Skin epidermis (tissue), 12 donors: ENCODE data around the gene PDIA6.
"Not testable (repeated sequence)": the region's sequence is repeated elsewhere in the genome, so short reads cannot be mapped to it uniquely, and the experiment has no call there.

Source experiments
- H3K27ac ChIP-seq, 21 experiments: fragments of 200-600 bp; sonication (generic) in 11 of 21; one replicate each; pipeline ENCODE4 v1.5.0; 2020; ENCODE audit warnings: mild to moderate bottlenecking in 3 of 21, inconsistent platforms in 2 of 21, moderate library complexity in 2 of 21
- H3K4me3 ChIP-seq, 7 experiments: fragments of 200-600 bp; sonication (generic) in 2 of 7; one replicate each; pipeline ENCODE4 v1.5.0; 2020; ENCODE audit warnings: inconsistent platforms in 2 of 7, mild to moderate bottlenecking in 2 of 7, moderate library complexity in 1 of 7

Gene PDIA6

DNA sequence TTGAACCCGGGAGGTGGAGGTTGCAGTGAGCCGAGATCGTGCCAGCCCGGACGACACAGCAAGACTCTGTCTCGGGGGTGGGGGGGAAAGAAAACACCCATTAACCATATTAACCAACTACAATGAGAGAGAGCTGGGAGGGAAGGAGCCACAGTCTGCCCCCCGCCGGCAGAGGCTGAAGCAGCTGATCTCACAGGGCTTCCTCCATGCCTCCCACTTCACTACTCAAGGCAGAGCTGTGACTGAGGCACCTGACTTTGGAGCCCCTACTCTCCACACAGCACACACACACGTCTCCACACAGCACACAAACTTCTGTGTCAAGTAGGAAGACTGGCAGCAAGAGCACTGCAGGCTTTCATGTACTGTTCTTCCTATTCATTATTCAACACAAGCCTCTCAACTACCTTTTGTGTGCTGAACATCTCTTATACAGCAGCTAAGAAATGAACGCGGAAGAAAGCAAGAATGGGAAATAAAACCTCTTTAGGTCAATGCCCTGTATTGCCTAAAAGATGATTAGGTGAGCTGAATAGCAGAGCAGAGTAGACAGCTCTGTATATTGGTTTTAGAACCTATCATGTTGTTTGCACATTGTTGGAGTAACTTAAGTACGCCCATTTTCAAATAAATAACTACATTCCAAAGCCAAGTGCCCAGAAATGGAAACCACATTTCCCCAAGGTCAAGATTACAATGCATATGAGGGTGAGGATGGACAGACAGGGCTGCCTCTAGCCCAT lies 26.2 kb downstream of the PDIA6 start:
- H3K27ac ChIP-seq = no peak overlapping the region
- H3K4me3 ChIP-seq = no peak overlapping the region

DNA sequence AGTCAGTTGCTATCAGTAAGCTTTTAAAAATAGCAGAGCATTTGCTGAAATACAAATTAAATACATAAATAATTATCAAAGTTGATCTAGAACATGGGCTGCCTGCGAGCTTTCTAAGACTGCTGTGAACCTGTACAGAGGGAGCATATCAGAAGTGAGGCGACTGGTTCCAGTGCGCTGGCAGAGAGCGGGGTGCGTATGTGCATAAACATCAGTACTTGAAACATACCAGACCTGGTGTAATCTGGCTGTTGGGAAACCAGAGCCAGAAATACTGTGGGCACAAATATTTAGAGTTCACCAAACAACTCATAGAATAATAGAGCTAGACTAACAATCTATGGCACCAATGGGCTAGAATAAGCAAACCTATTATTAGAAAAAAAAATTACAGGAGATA lies 27.3 kb downstream of the PDIA6 start:
- H3K27ac ChIP-seq = no peak overlapping the region
- H3K4me3 ChIP-seq = no peak overlapping the region

DNA sequence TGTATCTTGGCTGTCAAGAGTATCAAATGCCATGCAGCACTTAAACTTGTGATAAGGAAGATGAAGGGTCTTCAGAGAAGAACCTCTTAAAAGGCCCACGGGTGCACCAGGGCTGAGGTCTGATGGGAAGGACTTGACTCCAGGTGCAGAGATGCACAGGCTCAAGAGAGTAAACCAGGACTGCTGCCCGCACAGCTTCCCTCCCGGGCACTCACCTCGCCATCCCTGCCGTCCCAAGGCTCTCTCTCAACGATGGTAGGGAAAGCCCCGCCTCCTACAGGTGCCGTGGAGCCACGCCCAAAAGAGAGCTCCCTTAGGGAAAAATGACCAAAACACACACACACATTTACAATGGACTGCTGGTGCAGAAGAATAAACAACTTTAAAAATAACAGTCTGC lies 27.9 kb downstream of the PDIA6 start:
- no peak overlapping the region for H3K4me3 ChIP-seq
- H3K27ac ChIP-seq = no peak overlapping the region

DNA sequence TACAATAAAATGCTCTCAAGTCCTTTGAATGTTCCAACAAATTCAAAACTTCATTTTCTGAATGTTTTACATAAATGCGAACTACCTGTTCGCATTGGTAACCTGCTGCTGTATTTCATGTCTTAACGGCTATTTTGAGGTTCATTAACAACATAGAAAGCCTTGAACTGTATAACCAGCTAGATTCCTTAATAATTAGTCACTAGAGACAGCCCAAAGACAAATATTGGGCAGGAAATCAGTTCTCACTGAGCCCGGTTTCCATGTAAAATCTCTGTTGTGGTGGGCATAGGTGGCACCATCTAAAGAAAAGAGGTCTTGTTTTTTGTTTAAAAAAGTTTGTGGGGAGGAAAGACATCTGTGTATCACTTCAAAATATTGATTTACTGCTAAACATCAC lies 29.2 kb downstream of the PDIA6 start:
- Histone ChIP-seq H3K27ac (no peak overlapping the region), H3K4me3 (no peak overlapping the region)

DNA sequence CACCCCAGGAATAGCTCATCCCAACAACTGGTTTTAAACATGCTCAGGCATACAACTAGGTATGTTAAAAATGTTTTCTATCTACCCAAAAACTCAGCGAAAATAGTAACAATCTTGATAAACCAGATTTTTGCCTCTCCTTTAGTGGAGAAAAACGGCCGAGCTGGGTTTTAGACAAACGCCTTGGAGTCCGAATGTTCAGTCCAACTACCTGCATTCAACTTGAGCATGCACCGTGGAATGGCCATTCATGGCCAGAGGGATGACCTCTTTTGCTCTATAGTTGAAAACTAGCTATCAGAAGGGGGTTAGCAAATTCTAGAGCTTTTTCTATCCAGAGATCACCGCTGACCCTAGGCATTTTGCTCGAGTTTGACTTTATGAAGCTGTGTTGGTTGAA lies 30.8 kb downstream of the PDIA6 start:
- Histone ChIP-seq H3K27ac (no peak overlapping the region), H3K4me3 (no peak overlapping the region)

DNA sequence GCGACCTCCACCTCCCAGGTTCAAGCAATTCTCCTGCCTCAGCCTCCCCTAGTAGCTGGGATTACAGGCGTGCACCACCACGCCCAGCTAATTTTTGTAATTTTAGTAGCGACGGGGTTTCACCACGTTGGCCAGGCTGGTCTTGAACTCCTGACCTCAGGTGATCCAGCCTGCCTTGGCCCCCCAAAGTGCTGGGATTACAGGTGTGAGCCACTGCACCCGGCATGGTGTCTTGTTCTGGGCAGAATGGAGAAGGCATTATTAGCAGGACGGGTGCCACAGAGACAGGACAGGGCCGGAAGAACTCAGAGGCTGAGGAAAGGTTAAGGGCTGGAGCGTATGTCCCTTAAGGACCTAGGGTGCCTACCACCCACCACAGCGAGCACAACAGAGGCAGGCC lies 31.8 kb downstream of the PDIA6 start:
- H3K4me3 ChIP-seq, H3K27ac ChIP-seq: not testable (repeated sequence)

DNA sequence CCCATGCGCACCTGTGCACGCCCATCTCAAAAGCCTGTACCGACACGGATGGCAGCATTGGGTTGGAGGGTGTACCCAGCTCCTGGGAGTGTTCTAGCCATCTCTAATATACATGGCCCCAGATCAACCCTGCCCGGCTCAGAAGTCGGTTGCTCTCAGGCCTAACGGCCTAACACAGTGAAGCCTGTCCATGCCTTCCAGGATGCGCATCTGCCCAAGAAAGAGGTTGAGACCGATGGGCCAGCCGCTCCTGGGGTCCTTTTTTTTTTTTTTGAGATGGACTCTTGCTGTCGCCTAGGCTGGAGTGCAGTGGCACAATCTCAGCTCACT lies 32.1 kb downstream of the PDIA6 start:
- no peak overlapping the region for H3K4me3 ChIP-seq
- no peak overlapping the region for H3K27ac ChIP-seq

DNA sequence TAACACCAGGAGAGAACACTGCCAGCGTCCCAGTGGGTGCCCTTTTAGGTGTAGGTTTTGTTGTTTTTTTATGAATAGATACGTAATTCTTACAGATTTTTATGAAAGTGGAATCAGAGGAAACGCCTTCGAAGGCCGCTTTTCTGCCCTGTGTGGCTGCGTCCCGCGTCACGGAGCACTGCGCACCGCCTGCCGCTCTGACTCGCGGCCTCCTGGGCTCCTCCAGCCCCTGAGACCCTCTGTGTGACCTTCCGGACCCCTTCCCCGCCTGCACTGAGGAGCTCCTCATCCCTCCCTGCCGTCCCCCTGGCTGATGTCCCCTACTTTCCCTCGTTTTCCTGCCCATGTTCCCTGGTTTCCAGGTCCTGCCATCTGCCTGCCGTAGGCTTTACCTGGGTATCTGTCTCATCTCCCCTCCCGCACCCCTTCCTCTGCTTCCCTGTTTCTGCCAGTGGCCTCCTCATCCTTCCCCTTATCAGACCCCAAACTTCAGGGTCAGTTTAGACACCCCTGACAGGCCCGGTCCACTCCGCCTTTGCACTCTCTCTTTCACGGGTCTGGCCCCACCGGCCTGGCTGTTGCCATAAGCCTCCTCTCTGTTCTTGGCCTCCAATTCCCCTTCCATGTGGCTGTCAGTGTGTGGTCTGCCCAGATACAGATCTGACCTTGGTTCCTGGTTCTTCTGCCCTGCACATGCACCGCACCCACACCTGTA lies 32.7 kb downstream of the PDIA6 start:
- no peak overlapping the region for H3K27ac ChIP-seq
- H3K4me3 ChIP-seq = no peak overlapping the region

DNA sequence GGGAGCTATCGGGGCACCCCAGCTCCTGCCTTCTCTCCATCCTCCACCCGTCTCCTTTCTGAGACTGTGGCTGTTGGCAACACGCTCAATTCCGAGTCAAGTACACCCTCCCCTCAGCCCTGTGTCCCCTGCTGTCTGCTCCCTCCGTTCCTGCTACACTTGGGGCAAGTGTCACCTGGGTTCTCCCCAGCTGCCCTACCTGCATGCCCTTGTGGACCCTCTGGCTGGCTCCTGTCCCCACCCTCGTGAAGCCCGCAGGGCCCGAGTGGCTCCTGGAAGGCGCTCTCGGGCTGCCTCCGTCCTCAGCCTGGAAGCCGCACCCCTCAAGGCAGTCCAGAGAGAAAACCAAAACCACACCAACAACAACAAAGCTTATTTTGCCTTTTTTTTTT lies 33.9 kb downstream of the PDIA6 start:
- Histone ChIP-seq H3K4me3 (no peak overlapping the region), H3K27ac (no peak overlapping the region)

DNA sequence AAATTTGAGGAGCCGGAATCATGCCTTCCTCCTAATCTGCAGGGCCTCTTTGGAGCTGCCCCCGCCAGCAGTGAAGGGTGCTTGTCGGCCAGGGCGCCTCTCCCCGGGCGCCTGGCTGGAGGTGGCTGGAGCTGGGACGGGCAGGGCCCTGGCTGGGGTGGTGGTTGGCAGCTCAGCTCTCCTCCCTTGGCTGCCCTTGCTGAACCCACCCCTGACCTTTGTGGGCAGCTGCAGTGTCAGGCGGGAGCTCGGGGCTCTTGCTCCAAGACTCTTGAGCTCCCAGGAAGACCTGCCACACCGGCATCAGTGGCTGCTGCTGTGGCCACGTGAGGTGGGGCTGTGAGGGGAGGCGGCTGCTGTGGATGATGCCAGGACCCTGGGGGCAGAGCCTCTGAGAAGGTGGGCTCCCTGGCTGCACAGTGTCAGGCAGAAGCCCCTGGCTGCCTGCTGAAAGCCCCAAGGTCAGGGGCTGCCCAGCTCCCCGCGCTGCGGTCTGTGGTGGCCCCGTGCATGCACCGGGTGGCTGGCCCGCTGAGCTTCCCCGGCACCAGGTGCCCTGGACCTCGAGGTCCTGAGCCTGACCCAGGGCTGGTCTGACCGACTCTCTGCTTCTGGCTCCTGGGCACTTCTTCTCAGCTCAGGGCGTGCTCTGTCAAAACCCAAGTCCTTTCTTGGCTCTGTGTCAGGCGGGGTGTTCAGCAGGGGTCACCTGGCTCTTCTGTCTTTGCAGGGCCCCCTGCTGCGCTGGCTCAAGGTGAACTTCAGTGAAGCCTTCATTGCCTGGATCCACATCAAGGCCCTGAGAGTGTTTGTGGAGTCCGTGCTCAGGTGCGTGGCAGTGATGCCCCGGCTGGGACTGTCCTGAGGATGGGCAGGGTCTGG lies 34.5 kb downstream of the PDIA6 start:
- H3K4me3 ChIP-seq = no peak overlapping the region
- no peak overlapping the region for H3K27ac ChIP-seq

DNA sequence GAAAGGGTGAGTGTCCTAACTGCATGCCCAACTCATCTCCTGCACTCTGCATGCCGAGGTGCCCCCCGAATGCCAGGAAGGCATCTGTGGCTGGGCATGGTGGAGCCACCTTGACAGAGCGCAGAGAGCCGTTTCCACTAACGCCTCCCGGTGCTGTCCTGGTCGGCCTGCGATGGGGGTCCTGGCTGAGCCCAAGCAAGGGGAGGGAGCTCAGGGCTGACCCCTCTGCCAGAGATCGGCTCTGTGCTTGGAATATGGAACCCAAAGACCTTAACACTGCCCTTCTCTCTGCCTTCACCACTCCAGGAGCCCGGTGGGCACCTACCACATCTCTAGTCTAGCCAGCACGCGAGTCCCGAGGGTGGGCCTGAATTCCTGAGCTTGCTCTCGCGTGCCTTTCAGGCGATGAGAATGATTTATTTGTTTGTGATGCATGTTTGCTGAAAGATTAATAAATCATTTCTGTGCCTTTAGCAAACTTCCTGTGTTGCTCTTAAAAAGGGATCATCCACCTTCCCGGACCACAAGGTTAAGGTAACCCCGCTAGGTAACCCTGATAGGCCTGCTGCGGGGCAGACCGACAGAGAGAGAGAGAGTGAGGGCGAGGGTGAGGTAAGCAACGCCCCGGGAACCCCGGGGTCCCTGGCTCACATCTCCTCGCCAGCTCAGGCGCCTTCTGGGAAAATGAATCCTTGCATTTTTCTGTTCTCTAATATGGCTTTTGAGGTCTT lies 35.3 kb downstream of the PDIA6 start:
- Histone ChIP-seq H3K4me3 (no peak overlapping the region), H3K27ac (no peak overlapping the region)

DNA sequence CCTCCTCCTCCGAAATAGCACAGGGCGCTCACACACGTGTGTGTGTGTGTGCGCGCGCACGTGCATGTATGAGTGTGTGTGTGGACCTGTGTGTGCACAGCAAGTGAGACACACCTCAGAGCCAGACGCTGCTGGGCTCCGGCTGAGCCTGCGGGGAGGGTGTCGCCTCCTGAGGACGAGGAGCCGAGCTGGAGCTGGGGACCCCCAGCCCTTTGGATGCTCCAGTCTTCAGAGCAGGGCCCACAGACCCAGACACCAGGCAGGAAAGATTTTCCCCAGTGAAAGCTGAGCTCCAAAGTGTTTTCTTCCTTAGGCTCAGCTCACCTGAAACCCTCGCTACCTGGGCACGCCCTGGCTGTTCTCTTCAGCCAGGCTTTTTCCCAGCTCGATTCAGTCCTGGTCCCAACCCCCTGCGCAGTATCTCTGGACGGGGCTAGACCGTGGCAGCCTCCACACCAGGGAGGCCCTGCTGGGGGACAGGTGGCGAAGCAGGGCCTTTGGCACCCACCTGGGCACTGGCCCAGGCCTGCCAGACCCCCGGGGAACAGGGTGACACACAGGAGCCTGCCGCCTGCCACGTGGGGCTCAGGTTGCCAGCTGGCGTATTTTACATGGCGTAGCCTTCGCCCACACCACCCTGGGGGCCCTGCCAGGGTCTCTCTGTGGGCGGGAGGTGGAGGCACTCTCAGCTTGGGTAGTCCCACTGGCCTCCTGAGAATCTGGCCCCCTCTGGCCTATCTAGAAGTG lies 36.2 kb downstream of the PDIA6 start:
- H3K27ac ChIP-seq = no peak overlapping the region

DNA sequence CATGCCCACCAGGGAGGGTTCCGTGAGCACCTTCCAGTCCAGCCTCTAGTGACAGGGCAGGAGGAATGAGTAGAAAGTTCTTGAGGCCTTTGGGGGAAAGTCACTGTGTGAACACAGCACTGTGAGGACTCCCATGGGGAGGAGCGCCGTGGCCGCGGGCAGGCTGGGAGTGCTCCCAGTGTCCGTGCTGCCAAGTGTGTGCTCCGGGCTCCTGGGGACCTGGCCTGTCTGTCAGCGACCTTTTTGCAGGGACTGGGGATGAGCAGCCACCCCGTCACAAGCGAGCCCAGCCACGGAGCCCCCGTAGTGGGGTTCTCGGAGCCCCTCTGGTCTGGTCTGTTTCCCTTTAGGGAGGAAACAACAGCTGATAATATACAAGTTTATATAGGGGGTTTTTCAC lies 36.8 kb downstream of the PDIA6 start:
- Histone ChIP-seq H3K27ac (no peak overlapping the region), H3K4me3 (no peak overlapping the region)

More for the DNA sequence above, 36.2 kb downstream of the PDIA6 start:
- no peak overlapping the region for H3K4me3 ChIP-seq

DNA sequence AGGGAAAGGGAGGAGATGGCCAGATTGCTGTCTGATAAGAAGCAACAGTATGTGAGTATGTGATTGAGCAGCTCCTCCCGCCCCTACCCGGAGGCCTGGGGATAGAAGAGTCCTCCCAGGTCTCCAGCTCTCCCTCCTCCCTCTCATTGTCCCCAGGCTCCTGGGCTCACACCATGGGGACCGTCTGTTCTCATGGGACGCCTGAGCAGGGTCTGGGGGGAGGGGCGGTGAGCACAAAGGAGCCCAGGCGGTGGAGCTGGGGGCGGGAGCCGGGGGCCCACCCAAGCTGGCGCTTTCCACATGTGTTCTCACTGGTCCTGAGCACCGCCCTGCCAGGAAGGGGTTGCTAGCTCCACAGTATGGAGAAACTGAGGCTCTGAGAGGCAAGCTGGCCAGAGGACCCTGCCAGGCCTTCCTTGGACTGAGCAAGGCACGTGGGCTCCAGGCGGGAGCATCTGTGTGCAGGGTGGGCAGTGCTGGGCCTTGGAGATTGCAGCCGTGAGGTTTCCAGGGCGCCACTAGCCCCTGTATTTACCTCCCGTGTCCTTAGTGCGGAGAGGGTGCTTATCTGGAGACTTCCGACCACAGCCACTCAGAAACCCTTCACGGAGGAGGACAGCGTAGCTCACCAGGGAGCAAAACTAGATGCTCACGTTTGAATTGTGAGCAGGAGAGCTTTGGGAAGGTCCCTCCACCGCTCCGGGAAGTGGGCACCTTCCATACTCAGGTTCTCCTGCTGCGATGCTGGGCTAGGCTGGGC lies 37.4 kb downstream of the PDIA6 start:
- peak overlapping the region in 1 of 21 experiments; percentile 31 for H3K27ac ChIP-seq
- no peak overlapping the region for H3K4me3 ChIP-seq

DNA sequence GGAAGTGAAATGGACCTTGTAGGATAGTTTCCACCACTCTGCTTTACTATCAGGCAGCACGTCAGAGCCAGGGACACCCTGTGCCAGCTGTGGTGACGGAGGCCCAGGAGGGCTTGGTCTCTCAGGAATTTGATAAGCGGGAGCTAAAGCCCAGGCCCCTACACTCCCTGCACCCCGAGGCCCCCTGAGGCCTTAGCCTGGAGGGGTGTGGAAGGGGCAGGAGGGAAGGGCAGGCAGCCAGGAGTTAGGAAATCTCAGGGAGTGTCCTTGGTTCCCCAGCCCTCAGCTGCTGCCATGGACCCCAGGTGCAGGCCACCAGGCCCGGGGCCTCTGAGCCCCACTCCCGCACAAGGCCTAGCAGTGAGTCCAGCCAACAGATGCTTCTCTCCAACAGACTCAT lies 38.2 kb downstream of the PDIA6 start:
- no peak overlapping the region for H3K4me3 ChIP-seq
- H3K27ac ChIP-seq = peak overlapping the region in 1 of 21 experiments; percentile 31

DNA sequence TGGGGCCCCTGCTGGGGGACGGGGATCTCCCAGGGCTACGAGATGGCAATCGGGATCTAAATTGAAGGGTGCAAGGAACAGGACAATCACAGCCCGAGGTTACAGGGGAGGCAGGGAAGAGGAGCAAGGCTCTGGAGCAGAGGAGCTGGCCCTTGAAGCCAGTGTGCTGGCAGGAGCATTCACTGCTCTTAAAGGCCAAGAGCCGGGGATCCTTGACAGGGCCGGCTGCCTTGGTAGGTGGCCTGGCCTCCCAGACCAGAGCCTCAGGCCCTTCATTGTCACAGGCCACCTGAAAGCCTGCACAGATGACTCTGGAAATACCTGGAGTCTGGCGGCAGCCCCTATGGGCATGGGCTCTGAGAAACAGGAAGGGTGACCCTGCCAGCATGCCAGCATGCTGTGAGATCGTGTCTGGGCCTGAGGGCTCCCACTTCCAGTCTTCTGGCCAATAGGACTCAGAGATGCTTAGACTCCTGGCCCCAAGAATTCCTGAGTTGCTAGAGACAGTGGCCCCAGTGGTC lies 38.7 kb downstream of the PDIA6 start:
- Histone ChIP-seq H3K27ac (no peak overlapping the region), H3K4me3 (no peak overlapping the region)

DNA sequence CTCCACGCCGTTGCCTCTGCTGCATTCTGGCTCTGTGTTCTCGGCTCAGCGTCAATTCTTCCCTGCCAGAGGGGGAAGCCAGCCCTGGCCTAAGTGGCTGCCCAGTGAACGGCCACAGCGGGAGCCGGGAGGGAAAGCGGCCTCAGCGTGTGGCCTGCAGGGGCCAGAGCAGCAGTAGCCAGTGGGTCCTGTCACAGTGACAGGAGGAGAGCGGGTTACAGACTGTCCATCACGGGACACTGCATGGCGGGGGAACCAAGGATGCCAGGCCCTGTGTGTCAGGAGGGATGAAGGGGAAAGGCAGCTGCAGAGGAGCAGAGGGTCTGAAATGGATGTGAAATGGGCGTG lies 39.7 kb downstream of the PDIA6 start:
- no peak overlapping the region for H3K4me3 ChIP-seq
- H3K27ac ChIP-seq = no peak overlapping the region

DNA sequence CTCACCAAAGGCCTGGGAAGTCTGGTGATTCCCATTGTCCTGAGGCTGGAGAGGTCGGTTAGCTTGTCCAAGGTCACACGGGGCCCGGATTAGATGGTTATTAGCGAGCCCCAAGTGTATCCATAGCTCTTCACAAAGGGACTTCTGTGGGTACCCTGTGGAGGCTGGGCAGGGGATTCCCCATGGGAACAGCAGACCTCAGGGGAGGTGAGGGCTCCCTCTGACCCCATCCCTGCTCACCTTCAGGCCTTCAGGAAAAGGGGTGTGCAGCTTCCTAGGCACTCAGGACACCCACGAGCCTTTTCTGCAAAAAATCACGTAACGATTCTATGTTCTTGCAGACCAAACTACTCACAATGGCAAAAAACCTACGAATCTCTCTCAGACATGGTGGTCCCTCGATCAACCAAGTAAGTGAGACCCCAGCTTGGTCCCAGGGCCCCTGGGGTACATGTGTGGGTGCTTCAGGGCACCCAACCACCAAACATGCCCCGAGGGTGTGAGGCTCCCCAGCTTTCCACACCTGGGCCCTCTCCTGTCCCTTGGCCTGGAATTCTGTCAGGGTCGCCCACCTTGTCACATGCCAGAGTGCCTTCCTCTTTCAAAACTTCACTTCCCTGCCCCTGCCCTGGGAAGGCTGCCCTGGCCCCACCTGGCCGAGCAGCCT lies 40.3 kb downstream of the PDIA6 start:
- no peak overlapping the region for H3K27ac ChIP-seq
- no peak overlapping the region for H3K4me3 ChIP-seq
